H1 (cell line): ENCODE measurements around the gene VDR. TPM values are rescaled to one million over a fixed set of nuclear protein-coding genes. Genes with fewer than 3 reads are reported as not detected.
A peak's percentile ranks its signal among the peaks of the same experiment; 100 is the strongest.

Source experiments
- polyA plus RNA-seq, 7 experiments: library from polyadenylated mRNA; depleted of rRNA in 3 of 7; stranded (reverse) in 5 of 7; unstranded in 2 of 7; fragments of >200 nt in 5 of 7; fragments of 200-250 nt in 2 of 7; gene quantifications; 1 replicate in 5 of 7; 2 replicates in 1 of 7; 4 replicates in 1 of 7; pipeline versions ENCODE4 v1.2.1 to v1.2.3, GENCODE V29; 2011 to 2013; ENCODE audit warnings: missing spikeins in 2 of 7, mixed read lengths in 2 of 7
- total RNA-seq: library from RNA; stranded (reverse); fragmentation: NEBNext Ultra II Directional; extraction: Animal tissue kit (Norgen Biotek cat#: 25700); gene quantifications from 2 replicates; pipeline ENCODE4 v1.2.1, GENCODE V29; 2021
- TF ChIP-seq, protein P1 (sequence below), 3 experiments: IDR thresholded peaks; 1 replicate in 2 of 3; 2 replicates in 1 of 3; pipeline versions ENCODE4 v1.5.1 to v1.6.1; 2011; ENCODE audit warnings: low read length in 3 of 3, mild to moderate bottlenecking in 3 of 3, inconsistent platforms in 2 of 3, low read depth in 1 of 3, moderate library complexity in 1 of 3; ENCODE audit not compliant: insufficient read depth in 1 of 3; ENCODE audit errors: control extremely low read depth in 1 of 3
- TF ChIP-seq, protein P2 (sequence below): IDR thresholded peaks from 2 replicates; pipeline ENCODE4 v1.6.1; 2012; ENCODE audit warnings: inconsistent platforms

The VDR gene
- total and polyA plus RNA-seq, 2 of the 8 experiments (the other 6 are each of a cell fraction or from before 2014, with no cell fraction given) = 0.44 to 0.65 TPM

- TF ChIP-seq, protein P1, sequence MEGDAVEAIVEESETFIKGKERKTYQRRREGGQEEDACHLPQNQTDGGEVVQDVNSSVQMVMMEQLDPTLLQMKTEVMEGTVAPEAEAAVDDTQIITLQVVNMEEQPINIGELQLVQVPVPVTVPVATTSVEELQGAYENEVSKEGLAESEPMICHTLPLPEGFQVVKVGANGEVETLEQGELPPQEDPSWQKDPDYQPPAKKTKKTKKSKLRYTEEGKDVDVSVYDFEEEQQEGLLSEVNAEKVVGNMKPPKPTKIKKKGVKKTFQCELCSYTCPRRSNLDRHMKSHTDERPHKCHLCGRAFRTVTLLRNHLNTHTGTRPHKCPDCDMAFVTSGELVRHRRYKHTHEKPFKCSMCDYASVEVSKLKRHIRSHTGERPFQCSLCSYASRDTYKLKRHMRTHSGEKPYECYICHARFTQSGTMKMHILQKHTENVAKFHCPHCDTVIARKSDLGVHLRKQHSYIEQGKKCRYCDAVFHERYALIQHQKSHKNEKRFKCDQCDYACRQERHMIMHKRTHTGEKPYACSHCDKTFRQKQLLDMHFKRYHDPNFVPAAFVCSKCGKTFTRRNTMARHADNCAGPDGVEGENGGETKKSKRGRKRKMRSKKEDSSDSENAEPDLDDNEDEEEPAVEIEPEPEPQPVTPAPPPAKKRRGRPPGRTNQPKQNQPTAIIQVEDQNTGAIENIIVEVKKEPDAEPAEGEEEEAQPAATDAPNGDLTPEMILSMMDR (IDR thresholded peaks at IDR 0.05; ENCODE audit: control extremely low read depth in 1 of 3, insufficient read depth in 1 of 3, low read depth in 1 of 3, low read length in 3 of 3) = peak in 2 of 3 experiments; percentile 66 to 76; a peak in 3 of 4 replicates
- TF ChIP-seq, protein P2, sequence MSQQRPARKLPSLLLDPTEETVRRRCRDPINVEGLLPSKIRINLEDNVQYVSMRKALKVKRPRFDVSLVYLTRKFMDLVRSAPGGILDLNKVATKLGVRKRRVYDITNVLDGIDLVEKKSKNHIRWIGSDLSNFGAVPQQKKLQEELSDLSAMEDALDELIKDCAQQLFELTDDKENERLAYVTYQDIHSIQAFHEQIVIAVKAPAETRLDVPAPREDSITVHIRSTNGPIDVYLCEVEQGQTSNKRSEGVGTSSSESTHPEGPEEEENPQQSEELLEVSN = peak; percentile 56
These were observed 37.2 kb upstream of the VDR start (continued) for GRCh38 chr12:47941871-47942613.
